ENCODE measurements around the gene VEPH1.

- TF ChIP-seq EZH2phosphoT487 (IDR thresholded peaks at IDR 0.05; ENCODE audit: insufficient read depth, low read depth): no peak
- no peak for TF ChIP-seq EZH2 (IDR thresholded peaks at IDR 0.05; ENCODE audit: insufficient read depth, poor library complexity, severe bottlenecking)
Observed at GRCh38 chr3:157374933-157375332, 128.3 kb downstream of the VEPH1 start.

Measured in GM23248 (cell line).